HEK293 (cell line): ENCODE data around the gene COL5A1.

ENCODE experiments used
- REPIN1 ChIP-seq: fragments of 450-650 bp; formaldehyde crosslinking; IDR thresholded peaks from 2 replicates; pipeline ENCODE4 v1.5.1; 2017; ENCODE audit warnings: missing biosample characterization, missing genetic modification characterization, low read depth
- ZNF266 ChIP-seq: fragments of 450-650 bp; formaldehyde crosslinking; IDR thresholded peaks from 2 replicates; pipeline ENCODE4 v1.5.1; 2016; ENCODE audit warnings: missing biosample characterization, missing genetic modification characterization, low read depth
- ZNF274 ChIP-seq, 2 experiments: fragments of 200-500 bp in 1 of 2; fragments of 450-650 bp in 1 of 2; sonication (Bioruptor generic) in 1 of 2; formaldehyde crosslinking in 1 of 2; IDR thresholded peaks; 2 replicates each; pipeline versions ENCODE4 v1.5.1 to v1.6.1; 2014 to 2016; ENCODE audit warnings: borderline replicate concordance in 1 of 2, inconsistent platforms in 1 of 2, low read length in 1 of 2, missing biosample characterization in 1 of 2, missing genetic modification characterization in 1 of 2
- ZNF37A ChIP-seq: fragments of 450-650 bp; IDR thresholded peaks from 2 replicates; pipeline ENCODE4 v1.5.1; 2018; ENCODE audit warnings: missing biosample characterization, missing genetic modification characterization

DNA sequence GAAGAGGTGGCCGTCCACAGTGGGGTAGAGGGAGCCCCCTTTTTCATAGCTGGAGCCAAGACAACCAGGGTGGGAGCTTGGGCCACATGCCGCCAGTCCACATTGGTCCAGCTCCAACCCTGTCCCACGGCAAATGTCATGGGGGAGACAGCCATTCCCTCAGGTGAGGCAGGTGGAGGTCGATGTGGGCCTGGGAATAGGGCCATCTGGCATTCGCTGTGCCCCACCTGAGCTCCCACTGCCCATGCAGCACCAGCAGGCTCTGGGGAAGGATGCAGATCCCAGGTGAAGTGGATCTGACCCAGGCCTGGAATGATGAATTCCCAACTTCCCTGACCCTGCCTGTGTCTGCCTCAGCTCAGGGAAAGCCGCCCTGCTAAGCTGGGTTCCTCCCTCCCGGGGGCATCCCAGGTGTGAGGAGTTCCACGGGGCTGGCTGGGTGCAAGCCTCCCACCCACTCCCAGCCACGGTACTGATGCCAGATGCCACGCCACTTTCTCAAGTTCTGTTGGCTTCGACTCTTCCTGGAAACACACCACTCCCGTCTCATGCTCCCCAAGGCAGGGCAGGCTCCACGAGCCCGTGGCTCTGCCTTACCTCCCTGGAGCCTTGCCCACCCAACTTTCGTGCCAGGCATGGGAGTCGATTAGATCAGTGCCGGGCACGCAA lies 213.8 kb downstream of the COL5A1 start:
- TF ChIP-seq REPIN1 (no peak), ZNF274 (IDR thresholded peaks at IDR 0.05; ENCODE audit: low read length) (no peak), ZNF274 (tag by site-specific recombination; IDR thresholded peaks at IDR 0.05; ENCODE audit: borderline replicate concordance) (no peak), ZNF266 (tag by site-specific recombination) (no peak), ZNF37A (tag by site-specific recombination) (no peak)
